ENCODE measurements around the gene SLC27A1. TPM values are rescaled to one million over a fixed set of nuclear protein-coding genes. Genes with fewer than 3 reads are reported as not detected.

The SLC27A1 gene
- total RNA-seq, 1 experiment from 2014 or later = 3.7 TPM

DNA sequence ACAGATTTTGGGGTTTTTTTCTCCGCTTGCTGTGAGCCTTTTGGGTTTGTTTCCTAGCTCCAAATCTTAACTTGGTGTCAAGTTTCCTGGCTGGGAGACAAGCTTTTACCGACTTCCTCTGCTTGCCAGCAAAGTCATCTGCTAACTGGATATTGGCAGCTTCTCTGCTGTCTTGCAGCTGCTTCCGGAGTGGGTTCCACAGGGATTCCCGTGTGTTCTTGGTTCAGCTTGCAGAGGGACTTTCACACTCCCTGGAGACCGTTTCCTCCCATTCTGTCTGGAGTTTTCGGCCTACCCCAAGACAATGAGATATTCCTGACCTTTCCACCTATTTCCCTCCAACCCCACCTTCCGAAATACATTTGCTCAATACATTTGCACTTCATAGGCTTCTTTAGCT lies 82.9 kb downstream of the SLC27A1 start:
- POLR2A ChIA-PET = no interaction called here
- TF ChIP-seq, protein P1, sequence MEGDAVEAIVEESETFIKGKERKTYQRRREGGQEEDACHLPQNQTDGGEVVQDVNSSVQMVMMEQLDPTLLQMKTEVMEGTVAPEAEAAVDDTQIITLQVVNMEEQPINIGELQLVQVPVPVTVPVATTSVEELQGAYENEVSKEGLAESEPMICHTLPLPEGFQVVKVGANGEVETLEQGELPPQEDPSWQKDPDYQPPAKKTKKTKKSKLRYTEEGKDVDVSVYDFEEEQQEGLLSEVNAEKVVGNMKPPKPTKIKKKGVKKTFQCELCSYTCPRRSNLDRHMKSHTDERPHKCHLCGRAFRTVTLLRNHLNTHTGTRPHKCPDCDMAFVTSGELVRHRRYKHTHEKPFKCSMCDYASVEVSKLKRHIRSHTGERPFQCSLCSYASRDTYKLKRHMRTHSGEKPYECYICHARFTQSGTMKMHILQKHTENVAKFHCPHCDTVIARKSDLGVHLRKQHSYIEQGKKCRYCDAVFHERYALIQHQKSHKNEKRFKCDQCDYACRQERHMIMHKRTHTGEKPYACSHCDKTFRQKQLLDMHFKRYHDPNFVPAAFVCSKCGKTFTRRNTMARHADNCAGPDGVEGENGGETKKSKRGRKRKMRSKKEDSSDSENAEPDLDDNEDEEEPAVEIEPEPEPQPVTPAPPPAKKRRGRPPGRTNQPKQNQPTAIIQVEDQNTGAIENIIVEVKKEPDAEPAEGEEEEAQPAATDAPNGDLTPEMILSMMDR (IDR thresholded peaks at IDR 0.05; ENCODE audit: insufficient read depth in 1 of 2, low read depth in 1 of 2, low read length in 1 of 2, severe bottlenecking in 1 of 2, unreplicated experiment in 1 of 2) = no peak
- H3K27me3 Mint-ChIP-seq (ENCODE audit: insufficient read depth, unreplicated experiment) = no peaks in the 10 kb centered on the region
- H3K36me3 Mint-ChIP-seq (ENCODE audit: insufficient read depth, unreplicated experiment) = peaks cover 12% of the 10 kb centered on the region
- Histone ChIP-seq H3K36me3 (ENCODE audit: control insufficient read depth, insufficient read depth, low read length) (no peaks in the 10 kb centered on the region), H3K27me3 (replicated peaks; ENCODE audit: control insufficient read depth, insufficient read depth, low read length) (no peaks in the 10 kb centered on the region), H3K4me3 (ENCODE audit: low read depth, low read length) (no peak overlapping the region), H3K9me3 (no peaks in the 10 kb centered on the region), H3K4me1 (0 out of 2 replicates have a peak, but pooled peaks cover 4% of the 10 kb centered on the region)
- intact Hi-C loops (cut with micrococcal nuclease; ENCODE audit: unreplicated experiment) = no loop called here
- H3K27ac Mint-ChIP-seq (ENCODE audit: unreplicated experiment) = no peak overlapping the region
- no peaks in the 10 kb centered on the region for H3K4me1 Mint-ChIP-seq (ENCODE audit: low read depth, unreplicated experiment)
- no peaks in the 10 kb centered on the region for H3K9me3 Mint-ChIP-seq (ENCODE audit: unreplicated experiment)
- no peak overlapping the region for H3K4me3 Mint-ChIP-seq (ENCODE audit: unreplicated experiment)
- CTCF ChIA-PET = no interaction called here
- no peak for DNase-seq
- BruUV-seq (replicated peaks) = no TSS peak

GRCh38 chr19:17554968-17555479 lies 84.7 kb downstream of the SLC27A1 start:
- H3K9me3 ChIP-seq = no peaks in the 10 kb centered on the region
- Mint-ChIP-seq H3K9me3 (ENCODE audit: unreplicated experiment) (no peaks in the 10 kb centered on the region), H3K36me3 (ENCODE audit: insufficient read depth, unreplicated experiment) (peaks cover 23% of the 10 kb centered on the region), H3K4me1 (ENCODE audit: low read depth, unreplicated experiment) (peaks cover 10% of the 10 kb centered on the region), H3K4me3 (ENCODE audit: unreplicated experiment) (peak overlapping the region; percentile 77), H3K27ac (ENCODE audit: unreplicated experiment) (no peak overlapping the region), H3K27me3 (ENCODE audit: insufficient read depth, unreplicated experiment) (no peaks in the 10 kb centered on the region)
- H3K36me3 ChIP-seq (ENCODE audit: control insufficient read depth, insufficient read depth, low read length) = peaks cover 1% of the 10 kb centered on the region
- no TSS peak for BruUV-seq (replicated peaks)
- no peaks in the 10 kb centered on the region for H3K27me3 ChIP-seq (replicated peaks; ENCODE audit: control insufficient read depth, insufficient read depth, low read length)
- TF ChIP-seq, protein P1 (IDR thresholded peaks at IDR 0.05; ENCODE audit: insufficient read depth in 1 of 2, low read depth in 1 of 2, low read length in 1 of 2, severe bottlenecking in 1 of 2, unreplicated experiment in 1 of 2) = no peak
- CTCF ChIA-PET = no interaction called here
- no peak for DNase-seq
- 0 out of 2 replicates have a peak, but pooled peaks cover 6% of the 10 kb centered on the region for H3K4me1 ChIP-seq
- POLR2A ChIA-PET = no interaction called here
- H3K4me3 ChIP-seq (ENCODE audit: low read depth, low read length) = peak overlapping the region; percentile 95
- intact Hi-C loops (cut with micrococcal nuclease; ENCODE audit: unreplicated experiment) = loop anchor here (5.0 kb wide), 2 partner anchors 52 to 218 kb away; partner anchors contain the start of gene GTPBP3

- TF ChIP-seq, protein P1 (IDR thresholded peaks at IDR 0.05; ENCODE audit: insufficient read depth in 1 of 2, low read depth in 1 of 2, low read length in 1 of 2, severe bottlenecking in 1 of 2, unreplicated experiment in 1 of 2) = no peak
- no peaks in the 10 kb centered on the region for H3K9me3 ChIP-seq
- no peaks in the 10 kb centered on the region for H3K27me3 ChIP-seq (replicated peaks; ENCODE audit: control insufficient read depth, insufficient read depth, low read length)
- peak within 1 kb of the TSS; percentile 77 for H3K4me3 Mint-ChIP-seq (ENCODE audit: unreplicated experiment)
- no peaks in the 10 kb centered on the region for H3K27me3 Mint-ChIP-seq (ENCODE audit: insufficient read depth, unreplicated experiment)
- intact Hi-C loops (cut with micrococcal nuclease; ENCODE audit: unreplicated experiment) = loop anchor here (5.0 kb wide), 2 partner anchors 52 to 218 kb away; partner anchors contain the start of gene GTPBP3
- peaks cover 1% of the 10 kb centered on the region for H3K36me3 ChIP-seq (ENCODE audit: control insufficient read depth, insufficient read depth, low read length)
- no TSS peak for BruUV-seq (replicated peaks)
- ChIA-PET POLR2A (interaction anchor here (0.6 kb wide), 1 partner anchor 737 kb away, joined by 9 read pairs; no protein-coding TSS in a partner anchor), CTCF (no interaction called here)
- peak; percentile 96 to 97 for DNase-seq
- H3K4me1 ChIP-seq = 0 out of 2 replicates have a peak, but pooled peaks cover 9% of the 10 kb centered on the region
- H3K9me3 Mint-ChIP-seq (ENCODE audit: unreplicated experiment) = no peaks in the 10 kb centered on the region
- peak within 1 kb of the TSS; percentile 53 for H3K27ac Mint-ChIP-seq (ENCODE audit: unreplicated experiment)
- H3K4me3 ChIP-seq (ENCODE audit: low read depth, low read length) = peak within 1 kb of the TSS; percentile 95
- H3K4me1 Mint-ChIP-seq (ENCODE audit: low read depth, unreplicated experiment) = peaks cover 13% of the 10 kb centered on the region
- peaks cover 28% of the 10 kb centered on the region for H3K36me3 Mint-ChIP-seq (ENCODE audit: insufficient read depth, unreplicated experiment)
Measured at GRCh38 chr19:17555480-17555928, 85.2 kb downstream of the SLC27A1 start, which contains the start of gene COLGALT1. COLGALT1 (plus strand) TSS chr19:17555649; CDS start chr19:17555714, 65 bp downstream.

Other genes starting within 250 kb of the SLC27A1 start
- gene OCEL1, start 244.3 kb upstream of the SLC27A1 start, total RNA-seq (2022) = 14.9 and 20.3 TPM in 2 replicates
- 94.4 and 96.5 TPM in 2 replicates for gene NR2F6, start 224.6 kb upstream of the SLC27A1 start, total RNA-seq (2022)
- not detected in 2 replicates for gene USHBP1, start 205.8 kb upstream of the SLC27A1 start, total RNA-seq (2022)
- 91.7 and 98.8 TPM in 2 replicates for gene BABAM1, start 203.1 kb upstream of the SLC27A1 start, total RNA-seq (2022)
- 14.3 and 17.4 TPM in 2 replicates for gene ANKLE1, start 188.6 kb upstream of the SLC27A1 start, total RNA-seq (2022)
- gene ABHD8, start 167.1 kb upstream of the SLC27A1 start, total RNA-seq (2022) = 9.4 and 11.3 TPM in 2 replicates
- 78.9 and 88.5 TPM in 2 replicates for gene MRPL34, start 164.7 kb upstream of the SLC27A1 start, total RNA-seq (2022)
- 43.8 and 55.6 TPM in 2 replicates for gene DDA1, start 161.0 kb upstream of the SLC27A1 start, total RNA-seq (2022)
- 11.5 TPM in 2 replicates for gene ANO8, start 135.7 kb upstream of the SLC27A1 start, total RNA-seq (2022)
- 50.1 and 50.7 TPM in 2 replicates for gene GTPBP3, start 133.0 kb upstream of the SLC27A1 start, total RNA-seq (2022)
- gene PLVAP, start 93.2 kb upstream of the SLC27A1 start, total RNA-seq (2022) = not detected in 2 replicates
- gene CCDC194, start 76.3 kb upstream of the SLC27A1 start, total RNA-seq (2022) = 1.0 and 1.3 TPM in 2 replicates
- gene BST2, start 64.9 kb upstream of the SLC27A1 start, total RNA-seq (2022) = 94.3 and 98.4 TPM in 2 replicates
- gene MVB12A, start 50.5 kb upstream of the SLC27A1 start, total RNA-seq (2022) = 36.7 and 37.6 TPM in 2 replicates
- gene TMEM221, start 21.9 kb upstream of the SLC27A1 start, total RNA-seq (2022) = 0.37 TPM in 1 of 2 replicates, not detected in the other
- not detected in 2 replicates for gene NXNL1, start 9.6 kb upstream of the SLC27A1 start, total RNA-seq (2022)
- 69.2 and 69.7 TPM in 2 replicates for gene PGLS, start 41.1 kb downstream of the SLC27A1 start, total RNA-seq (2022)
- gene COLGALT1, start 85.1 kb downstream of the SLC27A1 start, total RNA-seq (2022) = 80.1 and 81.9 TPM in 2 replicates
- 0.18 and 0.23 TPM in 2 replicates for gene UNC13A, start 217.8 kb downstream of the SLC27A1 start, total RNA-seq (2022)
- gene MAP1S, start 249.0 kb downstream of the SLC27A1 start, total RNA-seq (2022) = 51.4 and 58.2 TPM in 2 replicates